ENCODE data around the gene MICU1. TPM values are rescaled to one million over a fixed set of nuclear protein-coding genes. Genes with fewer than 3 reads are reported as not detected.

The MICU1 gene
- total and polyA plus RNA-seq, 2 of the 13 experiments (the other 11 are each of a cell fraction or from before 2014, with no cell fraction given) = 32.5 to 56.1 TPM

GRCh38 chr10:72379776-72380175 is 246.1 kb downstream of the MICU1 start:
- Histone ChIP-seq H2AFZ (ENCODE audit: low read length) (no peak overlapping the region), H3K27ac (ENCODE audit: extremely low read length, insufficient read depth, low read length) (no peak overlapping the region), H3K9me3 (ENCODE audit: low read length) (no peaks in the 10 kb centered on the region), H3K27me3 (ENCODE audit: control insufficient read depth in 1 of 2, insufficient read depth in 2 of 2, low read length in 2 of 2) (no peaks in the 10 kb centered on the region), H3K9ac (ENCODE audit: insufficient read depth, low read depth, low read length) (no peak overlapping the region), H3K4me1 (ENCODE audit: insufficient read depth, low read length) (no peaks in the 10 kb centered on the region), H3K36me3 (replicated peaks in 1 of 2; ENCODE audit: control insufficient read depth in 1 of 2, insufficient read depth in 2 of 2, low read length in 2 of 2) (peaks cover 5 to 24% of the 10 kb centered on the region in 2 experiments; a peak in 4 of 5 replicates), H3K79me2 (ENCODE audit: insufficient read depth, low read length) (no peaks in the 10 kb centered on the region), H4K20me1 (ENCODE audit: insufficient read depth, low read length) (no peaks in the 10 kb centered on the region), H3K4me2 (ENCODE audit: low read depth, low read length) (no peak overlapping the region), H3K4me3 (replicated peaks in 1 of 3; ENCODE audit: insufficient read depth in 1 of 3, low read depth in 2 of 3, low read length in 3 of 3) (no peak overlapping the region)
- TF ChIP-seq DPF2 (CRISPR knock-in tag; IDR thresholded peaks at IDR 0.05; ENCODE audit: borderline replicate concordance, low read depth) (no peak), ZFAT (CRISPR knock-in tag; conservative IDR thresholded peaks at IDR 0.05) (no peak), ZBTB14 (CRISPR knock-in tag; IDR thresholded peaks at IDR 0.05) (no peak), SP4 (CRISPR knock-in tag; IDR thresholded peaks at IDR 0.05) (no peak), CBFB (CRISPR knock-in tag; IDR thresholded peaks at IDR 0.05) (no peak), ZNF781 (CRISPR knock-in tag; IDR thresholded peaks at IDR 0.05; ENCODE audit: borderline replicate concordance, not compliant biosample characterization) (no peak)
- in situ Hi-C loops (cut with HindIII; ENCODE audit: extremely low pct_ligation_motif_present, low pct_unique_long_range_greater_than_20kb) = no loop called here
- DNase-seq (ENCODE audit: low spot score) = no peak
- POLR2A ChIA-PET = no interaction called here
- CTCF ChIA-PET (ENCODE audit: low intra/inter-chr PET ratio, low total read pairs) = no interaction called here
- BruUV-seq (replicated peaks) = no TSS peak
- ATAC-seq = no peak
- no peak for FAIRE-seq
- 100% methylated on average over 2 of the region's 2 CpGs for WGBS (ENCODE audit: low lambda C conversion rate)
- intact Hi-C loops (cut with micrococcal nuclease; ENCODE audit: unreplicated experiment) = loop anchor here (10.0 kb wide), 1 partner anchor 685 kb away; no protein-coding TSS in a partner anchor

- Histone ChIP-seq H3K27ac (ENCODE audit: extremely low read length, insufficient read depth, low read length) (no peak overlapping the region), H4K20me1 (ENCODE audit: insufficient read depth, low read length) (no peaks in the 10 kb centered on the region), H3K27me3 (ENCODE audit: control insufficient read depth in 1 of 2, insufficient read depth in 2 of 2, low read length in 2 of 2) (no peaks in the 10 kb centered on the region), H3K4me2 (ENCODE audit: low read depth, low read length) (no peak overlapping the region), H3K4me3 (replicated peaks in 1 of 3; ENCODE audit: insufficient read depth in 1 of 3, low read depth in 2 of 3, low read length in 3 of 3) (no peak overlapping the region), H3K4me1 (ENCODE audit: insufficient read depth, low read length) (no peaks in the 10 kb centered on the region), H3K79me2 (ENCODE audit: insufficient read depth, low read length) (no peaks in the 10 kb centered on the region), H2AFZ (ENCODE audit: low read length) (no peak overlapping the region), H3K9ac (ENCODE audit: insufficient read depth, low read depth, low read length) (no peak overlapping the region), H3K9me3 (ENCODE audit: low read length) (no peaks in the 10 kb centered on the region), H3K36me3 (replicated peaks in 1 of 2; ENCODE audit: control insufficient read depth in 1 of 2, insufficient read depth in 2 of 2, low read length in 2 of 2) (peaks cover 7 to 30% of the 10 kb centered on the region in 2 experiments; a peak in 4 of 5 replicates)
- intact Hi-C loops (cut with micrococcal nuclease; ENCODE audit: unreplicated experiment) = loop anchor here (10.0 kb wide), 1 partner anchor 686 kb away; no protein-coding TSS in a partner anchor
- POLR2A ChIA-PET = no interaction called here
- DNase-seq (ENCODE audit: low spot score) = no peak
- no TSS peak for BruUV-seq (replicated peaks)
- FAIRE-seq = no peak
- TF ChIP-seq RBFOX2 (IDR thresholded peaks at IDR 0.05; ENCODE audit: low read depth, low read length) (no peak), ZNF788 (CRISPR knock-in tag; IDR thresholded peaks at IDR 0.05; ENCODE audit: borderline replicate concordance) (no peak), ZNF777 (CRISPR knock-in tag; IDR thresholded peaks at IDR 0.05) (no peak), SMAD3 (CRISPR knock-in tag; IDR thresholded peaks at IDR 0.05) (no peak), SMC3 (IDR thresholded peaks at IDR 0.05; ENCODE audit: low read length) (no peak)
- no peak for ATAC-seq
- in situ Hi-C loops (cut with HindIII; ENCODE audit: extremely low pct_ligation_motif_present, low pct_unique_long_range_greater_than_20kb) = no loop called here
- 100% methylated on average over 2 of the region's 2 CpGs for WGBS (ENCODE audit: low lambda C conversion rate)
- CTCF ChIA-PET (ENCODE audit: low intra/inter-chr PET ratio, low total read pairs) = no interaction called here
These were observed 246.8 kb downstream of the MICU1 start for GRCh38 chr10:72379062-72379461.

Measured in HepG2 (cell line).